PC-3 (cell line): ENCODE measurements around the gene SGMS1. TPM values are rescaled to one million over a fixed set of nuclear protein-coding genes. Genes with fewer than 3 reads are reported as not detected.

ENCODE experiments used
- ATAC-seq: fragments of 200-7000 bp; cut with Tn5 transposase; 2 replicates; pipeline ENCODE4 v1.9.1; 2020; ENCODE audit warnings: mild to moderate bottlenecking, moderate library complexity
- BruUV-seq: library from RNA; stranded (reverse); fragments of 400-500 nt; replicated peaks from 2 replicates; lab custom pipeline; 2021; lab: Mats Ljungman, UMichigan
- CTCF ChIA-PET: fragments of 300-600 bp; sonication (Branson Sonifier 250); formaldehyde crosslinking; loops from one replicate; lab custom pipeline; 2022; ENCODE audit warnings: antibody characterized with exemption; lab: Charles Lee
- POLR2A ChIA-PET: fragments of 300-600 bp; sonication (Branson Sonifier 250); formaldehyde crosslinking; loops from one replicate; lab custom pipeline; 2022; ENCODE audit warnings: antibody characterized with exemption; ENCODE audit not compliant: unreplicated experiment; lab: Charles Lee
- DNase-seq: peaks from one replicate; pipeline ENCODE4 v3.0.0-alpha.2; 2015
- H2AFZ ChIP-seq: fragments of 300-600 bp; sonication (generic); 2 replicates; pipeline ENCODE4 v1.6.0; 2016; ENCODE audit warnings: antibody characterized with exemption, low read length
- H3F3A ChIP-seq: fragments of 300-600 bp; sonication (generic); one replicate; pipeline ENCODE4 v1.6.0; 2017; ENCODE audit warnings: antibody characterized with exemption, low read length, control low read depth, mild to moderate bottlenecking; ENCODE audit not compliant: unreplicated experiment
- H3K27ac ChIP-seq: fragments of 300-600 bp; sonication (generic); 2 replicates; pipeline ENCODE4 v1.5.1; 2016; ENCODE audit warnings: mild to moderate bottlenecking, low read length
- H3K27me3 ChIP-seq: fragments of 300-600 bp; sonication (generic); 2 replicates; pipeline ENCODE4 v1.6.1; 2016; ENCODE audit warnings: low read length, mixed read lengths
- H3K36me3 ChIP-seq: fragments of 300-600 bp; sonication (generic); 2 replicates; pipeline ENCODE4 v1.6.1; 2016; ENCODE audit warnings: low read depth, mixed run types, low read length, mixed read lengths
- H3K4me1 ChIP-seq: fragments of 300-600 bp; sonication (generic); 2 replicates; pipeline ENCODE4 v1.5.1; 2016; ENCODE audit warnings: low read length; ENCODE audit not compliant: insufficient read depth
- H3K4me2 ChIP-seq: fragments of 300-600 bp; sonication (generic); 2 replicates; pipeline ENCODE4 v1.6.0; 2016; ENCODE audit warnings: low read length
- H3K4me3 ChIP-seq: fragments of 300-600 bp; sonication (generic); 2 replicates; pipeline ENCODE4 v1.5.1; 2016; ENCODE audit warnings: mild to moderate bottlenecking, low read length, mixed read lengths
- H3K79me2 ChIP-seq: fragments of 300-600 bp; sonication (generic); 2 replicates; pipeline ENCODE4 v1.6.1; 2017; ENCODE audit warnings: low read length, mixed read lengths
- H3K9ac ChIP-seq: fragments of 300-600 bp; sonication (generic); 2 replicates; pipeline ENCODE4 v1.6.0; 2016; ENCODE audit warnings: mild to moderate bottlenecking, low read length
- H3K9me2 ChIP-seq: fragments of 300-600 bp; sonication (generic); replicated peaks from 2 replicates; pipeline ENCODE4 v1.6.1; 2016; ENCODE audit warnings: mixed run types, low read length, mixed read lengths
- H3K9me3 ChIP-seq: fragments of 300-600 bp; sonication (generic); 2 replicates; pipeline ENCODE4 v1.6.1; 2016; ENCODE audit warnings: low read length, mixed read lengths
- H4K20me1 ChIP-seq: fragments of 300-600 bp; sonication (generic); 2 replicates; pipeline ENCODE4 v1.6.1; 2016; ENCODE audit warnings: low read length, mixed read lengths
- EZH2 ChIP-seq: fragments of 300-600 bp; sonication (generic); IDR thresholded peaks from one replicate; pipeline ENCODE4 v1.6.1; 2017; ENCODE audit warnings: antibody characterized with exemption, mild to moderate bottlenecking, low read length; ENCODE audit not compliant: unreplicated experiment
- EZH2phosphoT487 ChIP-seq: fragments of 300-600 bp; sonication (generic); IDR thresholded peaks from 2 replicates; pipeline ENCODE4 v1.6.1; 2018; ENCODE audit warnings: mild to moderate bottlenecking, antibody characterized with exemption, low read length, borderline replicate concordance
- intact Hi-C: fragments of 100-400 bp; cut with micrococcal nuclease; formaldehyde crosslinking; loops from 2 replicates; pipeline ENCODE4 v1.9.0; 2023
- total RNA-seq: library from RNA; depleted of rRNA; stranded (reverse); fragments of >200 nt; gene quantifications from 2 replicates; pipeline ENCODE4 v1.2.3, GENCODE V29; 2014
- TF ChIP-seq, protein P1 (sequence below): fragments of 300-600 bp; sonication (generic); conservative IDR thresholded peaks from 2 replicates; pipeline ENCODE4 v1.5.1; 2017; ENCODE audit warnings: antibody characterized with exemption, low read depth, mild to moderate bottlenecking, low read length

Gene SGMS1
- total RNA-seq, 1 experiment from 2014 or later, result 61.4 TPM

GRCh38 chr10:50335397-50335796 is 288.4 kb downstream of the SGMS1 start:
- Histone ChIP-seq H2AFZ (no peak overlapping the region), H3K9me2 (no peaks in the 10 kb centered on the region), H4K20me1 (no peaks in the 10 kb centered on the region), H3K4me2 (no peak overlapping the region), H3F3A (no peaks in the 10 kb centered on the region), H3K27me3 (no peaks in the 10 kb centered on the region), H3K9me3 (no peaks in the 10 kb centered on the region), H3K27ac (no peak overlapping the region), H3K4me1 (peaks cover 9% of the 10 kb centered on the region), H3K36me3 (no peaks in the 10 kb centered on the region), H3K4me3 (no peak overlapping the region), H3K79me2 (no peaks in the 10 kb centered on the region), H3K9ac (no peak overlapping the region)
- no peak for ATAC-seq
- DNase-seq, result no peak
- CTCF ChIA-PET, result no interaction called here
- intact Hi-C loops, result no loop called here
- BruUV-seq, result no TSS peak
- POLR2A ChIA-PET, result no interaction called here
- TF ChIP-seq EZH2phosphoT487, result no peak
- no peak for TF ChIP-seq EZH2
- TF ChIP-seq, protein P1, sequence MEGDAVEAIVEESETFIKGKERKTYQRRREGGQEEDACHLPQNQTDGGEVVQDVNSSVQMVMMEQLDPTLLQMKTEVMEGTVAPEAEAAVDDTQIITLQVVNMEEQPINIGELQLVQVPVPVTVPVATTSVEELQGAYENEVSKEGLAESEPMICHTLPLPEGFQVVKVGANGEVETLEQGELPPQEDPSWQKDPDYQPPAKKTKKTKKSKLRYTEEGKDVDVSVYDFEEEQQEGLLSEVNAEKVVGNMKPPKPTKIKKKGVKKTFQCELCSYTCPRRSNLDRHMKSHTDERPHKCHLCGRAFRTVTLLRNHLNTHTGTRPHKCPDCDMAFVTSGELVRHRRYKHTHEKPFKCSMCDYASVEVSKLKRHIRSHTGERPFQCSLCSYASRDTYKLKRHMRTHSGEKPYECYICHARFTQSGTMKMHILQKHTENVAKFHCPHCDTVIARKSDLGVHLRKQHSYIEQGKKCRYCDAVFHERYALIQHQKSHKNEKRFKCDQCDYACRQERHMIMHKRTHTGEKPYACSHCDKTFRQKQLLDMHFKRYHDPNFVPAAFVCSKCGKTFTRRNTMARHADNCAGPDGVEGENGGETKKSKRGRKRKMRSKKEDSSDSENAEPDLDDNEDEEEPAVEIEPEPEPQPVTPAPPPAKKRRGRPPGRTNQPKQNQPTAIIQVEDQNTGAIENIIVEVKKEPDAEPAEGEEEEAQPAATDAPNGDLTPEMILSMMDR, result no peak

DNA sequence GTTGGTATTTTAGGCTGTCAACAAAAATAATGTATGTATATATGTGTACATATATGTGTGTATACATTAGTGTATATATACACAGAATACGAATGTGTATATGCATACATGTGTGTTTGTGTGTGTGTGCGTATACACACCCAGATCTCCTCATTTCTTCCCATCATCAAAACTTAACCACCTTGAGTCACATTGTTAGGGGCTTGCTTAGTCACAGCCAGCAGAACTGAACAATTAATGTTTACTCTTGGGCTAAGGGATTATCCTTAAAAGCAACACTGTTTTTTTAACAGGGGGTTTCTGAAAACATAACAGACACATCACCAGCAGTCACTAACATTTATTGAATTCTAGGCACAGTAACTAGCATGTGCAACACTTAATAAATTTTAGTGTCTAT is 289.5 kb downstream of the SGMS1 start:
- Histone ChIP-seq H3K27ac (no peak overlapping the region), H3F3A (no peaks in the 10 kb centered on the region), H3K4me2 (no peak overlapping the region), H3K4me3 (no peak overlapping the region), H2AFZ (no peak overlapping the region), H4K20me1 (no peaks in the 10 kb centered on the region), H3K4me1 (peaks cover 9% of the 10 kb centered on the region), H3K9me2 (no peaks in the 10 kb centered on the region), H3K9ac (no peak overlapping the region), H3K27me3 (no peaks in the 10 kb centered on the region), H3K79me2 (no peaks in the 10 kb centered on the region), H3K9me3 (no peaks in the 10 kb centered on the region), H3K36me3 (no peaks in the 10 kb centered on the region)
- ChIA-PET CTCF (no interaction called here), POLR2A (no interaction called here)
- DNase-seq (peak; percentile 66), ATAC-seq (peak; percentile 59)
- no TSS peak for BruUV-seq
- intact Hi-C loops, result no loop called here
- TF ChIP-seq, protein P1, result no peak
- TF ChIP-seq EZH2phosphoT487, result no peak
- no peak for TF ChIP-seq EZH2

GRCh38 chr10:50333872-50334271 is 289.9 kb downstream of the SGMS1 start:
- Histone ChIP-seq H3K9me2 (no peaks in the 10 kb centered on the region), H3K36me3 (no peaks in the 10 kb centered on the region), H3K79me2 (no peaks in the 10 kb centered on the region), H2AFZ (no peak overlapping the region), H3K27ac (no peak overlapping the region), H3K4me2 (no peak overlapping the region), H3K27me3 (no peaks in the 10 kb centered on the region), H3F3A (no peaks in the 10 kb centered on the region), H3K4me1 (peaks cover 9% of the 10 kb centered on the region), H4K20me1 (no peaks in the 10 kb centered on the region), H3K9ac (no peak overlapping the region), H3K4me3 (no peak overlapping the region), H3K9me3 (no peaks in the 10 kb centered on the region)
- TF ChIP-seq, protein P1, result no peak
- TF ChIP-seq EZH2phosphoT487, result no peak
- TF ChIP-seq EZH2, result no peak
- CTCF ChIA-PET, result no interaction called here
- no peak for ATAC-seq
- DNase-seq, result no peak
- POLR2A ChIA-PET, result no interaction called here
- intact Hi-C loops, result no loop called here
- no TSS peak for BruUV-seq
